Measurements from ENCODE around the gene GOLGA3.

DNA sequence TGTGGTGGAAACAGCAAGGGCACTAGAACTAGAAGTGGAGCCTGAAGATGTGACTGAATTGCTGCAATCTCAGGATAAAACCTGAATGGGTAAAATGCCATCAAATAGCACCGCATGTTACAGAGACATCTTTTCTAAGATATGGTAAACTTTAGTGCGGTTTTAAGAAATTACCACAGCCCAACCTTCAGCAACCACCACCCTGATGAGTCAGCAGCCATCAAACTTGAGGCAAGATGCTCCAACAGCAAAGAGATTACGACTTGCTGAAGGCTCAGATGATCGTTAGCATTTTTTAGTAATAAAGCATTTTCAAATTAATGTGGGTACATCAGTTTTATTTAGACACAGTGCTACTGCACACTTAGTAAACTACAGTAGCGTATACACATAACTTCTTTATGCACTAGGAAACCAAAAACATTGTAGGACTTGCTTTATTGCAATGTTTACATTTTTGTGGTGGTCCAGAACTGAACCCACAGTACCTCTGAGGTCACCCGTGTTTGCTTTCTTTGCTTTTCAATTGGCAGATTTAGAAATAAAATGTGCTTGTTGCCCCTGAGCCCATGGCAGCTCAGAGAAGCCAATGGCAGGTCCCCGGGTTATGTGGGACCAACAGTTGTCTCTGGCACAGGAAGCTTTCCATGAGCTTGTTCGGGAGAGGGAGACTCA lies 15.9 kb downstream of the GOLGA3 start:
- TF ChIP-seq, protein P1, sequence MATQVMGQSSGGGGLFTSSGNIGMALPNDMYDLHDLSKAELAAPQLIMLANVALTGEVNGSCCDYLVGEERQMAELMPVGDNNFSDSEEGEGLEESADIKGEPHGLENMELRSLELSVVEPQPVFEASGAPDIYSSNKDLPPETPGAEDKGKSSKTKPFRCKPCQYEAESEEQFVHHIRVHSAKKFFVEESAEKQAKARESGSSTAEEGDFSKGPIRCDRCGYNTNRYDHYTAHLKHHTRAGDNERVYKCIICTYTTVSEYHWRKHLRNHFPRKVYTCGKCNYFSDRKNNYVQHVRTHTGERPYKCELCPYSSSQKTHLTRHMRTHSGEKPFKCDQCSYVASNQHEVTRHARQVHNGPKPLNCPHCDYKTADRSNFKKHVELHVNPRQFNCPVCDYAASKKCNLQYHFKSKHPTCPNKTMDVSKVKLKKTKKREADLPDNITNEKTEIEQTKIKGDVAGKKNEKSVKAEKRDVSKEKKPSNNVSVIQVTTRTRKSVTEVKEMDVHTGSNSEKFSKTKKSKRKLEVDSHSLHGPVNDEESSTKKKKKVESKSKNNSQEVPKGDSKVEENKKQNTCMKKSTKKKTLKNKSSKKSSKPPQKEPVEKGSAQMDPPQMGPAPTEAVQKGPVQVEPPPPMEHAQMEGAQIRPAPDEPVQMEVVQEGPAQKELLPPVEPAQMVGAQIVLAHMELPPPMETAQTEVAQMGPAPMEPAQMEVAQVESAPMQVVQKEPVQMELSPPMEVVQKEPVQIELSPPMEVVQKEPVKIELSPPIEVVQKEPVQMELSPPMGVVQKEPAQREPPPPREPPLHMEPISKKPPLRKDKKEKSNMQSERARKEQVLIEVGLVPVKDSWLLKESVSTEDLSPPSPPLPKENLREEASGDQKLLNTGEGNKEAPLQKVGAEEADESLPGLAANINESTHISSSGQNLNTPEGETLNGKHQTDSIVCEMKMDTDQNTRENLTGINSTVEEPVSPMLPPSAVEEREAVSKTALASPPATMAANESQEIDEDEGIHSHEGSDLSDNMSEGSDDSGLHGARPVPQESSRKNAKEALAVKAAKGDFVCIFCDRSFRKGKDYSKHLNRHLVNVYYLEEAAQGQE (IDR thresholded peaks at IDR 0.05; ENCODE audit: insufficient read depth in 1 of 2, low read depth in 2 of 2, low read length in 2 of 2), result no peak
- TF ChIP-seq SIN3A (IDR thresholded peaks at IDR 0.05; ENCODE audit: borderline replicate concordance, insufficient read depth, low read length) (no peak), TAF1 (IDR thresholded peaks at IDR 0.05; ENCODE audit: borderline replicate concordance, insufficient read depth, low read length) (no peak), POLR2AphosphoS5 (IDR thresholded peaks at IDR 0.05; ENCODE audit: low read depth, low read length) (no peak)

Data from PFSK-1 (cell line).